Esophagus muscularis mucosa (tissue), 4 donors: Measurements from ENCODE around the gene KRTAP5-2.

Experiments
- CTCF ChIP-seq, 3 experiments: fragments of 200-600 bp in 2 of 3; fragments of 450-650 bp in 1 of 3; sonication (generic) in 2 of 3; IDR thresholded peaks; one replicate each; pipeline ENCODE4 v1.5.1; 2017 to 2019; ENCODE audit warnings: antibody characterized with exemption in 3 of 3, mild to moderate bottlenecking in 2 of 3, moderate library complexity in 1 of 3
- EP300 ChIP-seq: sonication (generic); formaldehyde crosslinking; IDR thresholded peaks from one replicate; pipeline ENCODE4 v1.6.1; 2017; ENCODE audit warnings: antibody characterized with exemption
- POLR2A ChIP-seq: fragments of 450-650 bp; IDR thresholded peaks from one replicate; pipeline ENCODE4 v1.6.1; 2017; ENCODE audit warnings: antibody characterized with exemption, moderate library complexity, mild to moderate bottlenecking, low read depth
- POLR2AphosphoS5 ChIP-seq, 2 donors: sonication (generic); formaldehyde crosslinking; IDR thresholded peaks; one replicate each; pipeline ENCODE4 v1.6.1; 2017; ENCODE audit warnings: antibody characterized with exemption in 2 of 2

- TF ChIP-seq CTCF (IDR thresholded peaks at IDR 0.05) (no peak), POLR2A (no peak), EP300 (no peak), POLR2AphosphoS5 (IDR thresholded peaks at IDR 0.05) (no peak)
These were observed 24.0 kb upstream of the KRTAP5-2 start, which contains the start of gene KRTAP5-4 for GRCh38 chr11:1622086-1622485.
